GM18873 (cell line): ENCODE data around the gene MMP23B.

Experiments used
- ATAC-seq: cut with Tn5 transposase; IDR thresholded peaks from one replicate; pipeline ENCODE4 v1.9.1; 2021; ENCODE audit warnings: mild to moderate bottlenecking, moderate library complexity, moderate number of reproducible peaks; ENCODE audit not compliant: unreplicated experiment, low FRiP score

The MMP23B gene

GRCh38 chr1:1602304-1602967 lies 29.5 kb upstream of the MMP23B start:
- ATAC-seq: no peak

GRCh38 chr1:1602968-1603506 lies 28.9 kb upstream of the MMP23B start:
- no peak for ATAC-seq

- no peak for ATAC-seq
Observed at GRCh38 chr1:1603671-1604373, 28.2 kb upstream of the MMP23B start.

- no peak for ATAC-seq
Observed at GRCh38 chr1:1604374-1605033, 27.5 kb upstream of the MMP23B start.

- ATAC-seq: no peak
Observed at GRCh38 chr1:1605034-1605591, 26.9 kb upstream of the MMP23B start.

- no peak for ATAC-seq
Observed at GRCh38 chr1:1605724-1606123, 26.2 kb upstream of the MMP23B start.

GRCh38 chr1:1606232-1606631 lies 25.7 kb upstream of the MMP23B start:
- ATAC-seq: no peak

DNA sequence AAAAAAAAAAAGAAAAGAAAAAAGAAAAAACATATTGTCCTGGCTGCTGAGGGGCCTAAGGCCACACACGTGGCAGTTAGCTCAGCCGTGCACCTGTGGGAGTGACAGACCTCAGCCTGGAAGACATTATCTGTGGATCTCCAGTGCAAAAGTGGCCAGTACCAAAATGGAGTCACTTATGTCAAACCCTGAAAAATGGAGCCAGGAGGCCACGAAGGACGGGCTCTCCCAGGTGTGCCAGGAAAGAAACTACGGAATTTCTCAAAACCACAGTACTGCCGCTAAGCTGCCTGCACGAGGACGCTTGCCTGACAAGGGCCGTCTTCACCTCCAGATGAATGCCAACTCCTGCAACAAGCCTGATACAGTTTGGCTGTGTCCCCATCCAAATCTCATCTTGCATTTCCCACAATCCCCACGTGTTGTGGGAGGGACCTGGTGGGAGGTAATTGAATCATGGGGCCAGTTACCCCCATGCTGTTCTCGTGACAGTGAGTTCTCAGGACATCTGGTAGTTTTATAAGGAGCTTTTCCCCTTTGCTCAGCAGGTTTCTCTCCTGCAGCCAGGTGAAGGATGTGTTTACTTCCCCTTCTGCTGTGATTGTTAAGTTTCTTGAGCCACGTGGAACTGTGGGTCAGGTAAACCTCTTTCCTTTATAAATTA lies 22.0 kb upstream of the MMP23B start:
- no peak for ATAC-seq

DNA sequence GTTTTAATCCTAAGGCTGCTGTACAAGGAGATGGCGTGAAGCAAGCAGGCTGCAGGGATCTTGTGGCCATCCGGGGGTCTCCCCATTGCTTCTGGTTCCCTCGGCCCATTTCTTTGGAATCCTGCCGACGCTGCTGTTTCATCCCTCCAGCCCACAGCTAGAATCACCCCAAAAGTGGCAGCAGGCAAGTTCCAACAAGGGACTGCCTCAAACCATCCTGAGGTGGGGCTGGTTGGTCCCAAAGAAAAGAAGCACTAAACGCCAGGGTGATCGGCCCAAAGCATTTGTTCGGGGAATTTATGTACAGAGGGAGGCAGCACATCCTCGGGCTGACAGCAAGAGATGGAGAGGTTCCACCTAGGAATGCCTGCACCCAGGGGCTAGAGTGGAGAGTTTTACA lies 21.2 kb upstream of the MMP23B start:
- no peak for ATAC-seq

- no peak for ATAC-seq
Observed at GRCh38 chr1:1612104-1612400, 19.9 kb upstream of the MMP23B start.

DNA sequence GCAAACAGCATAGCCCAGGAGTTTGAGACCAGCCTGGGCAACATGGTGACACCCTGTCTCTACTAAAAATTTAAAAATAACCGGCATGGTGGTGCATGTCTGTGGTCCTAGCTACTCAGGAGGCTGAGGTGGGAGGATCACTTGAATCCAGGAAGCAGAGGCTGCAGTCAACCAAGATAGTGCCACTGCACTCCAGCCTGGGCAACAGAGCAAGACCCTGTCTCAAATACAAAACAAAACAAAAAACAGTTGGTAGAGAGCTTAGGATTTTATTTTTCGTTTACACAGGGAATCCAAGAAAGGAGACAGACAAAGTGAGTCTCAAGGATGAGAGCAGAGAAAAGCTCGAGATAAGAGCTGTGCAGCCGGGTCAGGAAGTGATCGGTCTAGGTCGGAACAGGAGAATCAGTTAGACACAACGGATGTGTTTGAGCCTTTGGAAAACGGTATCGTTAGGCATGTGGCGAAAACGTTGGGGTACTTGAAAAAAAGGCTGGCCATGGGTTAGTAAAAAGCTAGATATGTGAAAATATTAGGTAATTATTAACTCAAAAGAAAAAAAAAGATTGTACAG lies 18.4 kb upstream of the MMP23B start:
- no peak for ATAC-seq

- no peak for ATAC-seq
Observed at GRCh38 chr1:1614204-1614953, 17.6 kb upstream of the MMP23B start.

DNA sequence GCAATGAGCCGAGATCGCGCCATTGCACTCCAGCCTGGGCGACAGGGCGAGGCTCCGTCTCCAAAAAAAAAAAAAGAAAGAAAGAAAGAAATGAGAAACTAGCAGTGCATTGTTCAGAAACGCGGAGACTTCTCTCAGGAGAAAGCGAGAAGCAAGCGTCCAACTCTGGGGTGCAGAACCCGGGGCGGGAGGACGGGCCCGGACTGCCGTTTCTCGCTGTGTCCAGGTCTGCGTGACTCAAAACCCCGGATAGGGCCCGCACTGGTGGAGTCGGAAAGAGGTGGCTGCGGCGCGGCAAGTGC lies 17.1 kb upstream of the MMP23B start:
- ATAC-seq: no peak

GRCh38 chr1:1615256-1616044 lies 16.5 kb upstream of the MMP23B start, which contains the start of gene MIB2:
MIB2 (plus strand) TSS chr1:1615500; CDS start chr1:1623453, 7,953 bp downstream.
- peak; percentile 78 for ATAC-seq

- ATAC-seq: peak; percentile 7
Observed at GRCh38 chr1:1616045-1616790, 15.8 kb upstream of the MMP23B start.

DNA sequence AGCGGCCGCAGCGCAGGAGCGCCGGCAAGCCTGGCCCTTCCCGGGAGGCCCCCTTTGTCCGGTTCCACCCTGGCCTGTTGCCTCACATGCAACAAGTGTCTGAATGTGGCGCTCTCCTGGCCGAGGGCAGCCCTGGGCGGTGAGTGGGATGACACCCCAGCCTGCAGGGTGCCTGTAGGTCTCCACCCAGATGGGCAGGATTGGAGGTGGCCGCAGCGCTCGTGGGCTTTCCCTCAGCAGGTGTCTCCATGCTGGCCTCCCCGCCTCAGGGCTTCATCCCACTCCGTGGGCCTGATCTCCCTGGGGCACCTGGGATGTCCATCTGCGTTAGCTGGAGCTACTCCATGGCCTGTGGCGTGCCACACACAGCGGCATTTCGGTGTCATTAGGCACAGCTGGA lies 15.1 kb upstream of the MMP23B start:
- ATAC-seq: no peak

GRCh38 chr1:1617516-1617915 lies 14.5 kb upstream of the MMP23B start:
- no peak for ATAC-seq

DNA sequence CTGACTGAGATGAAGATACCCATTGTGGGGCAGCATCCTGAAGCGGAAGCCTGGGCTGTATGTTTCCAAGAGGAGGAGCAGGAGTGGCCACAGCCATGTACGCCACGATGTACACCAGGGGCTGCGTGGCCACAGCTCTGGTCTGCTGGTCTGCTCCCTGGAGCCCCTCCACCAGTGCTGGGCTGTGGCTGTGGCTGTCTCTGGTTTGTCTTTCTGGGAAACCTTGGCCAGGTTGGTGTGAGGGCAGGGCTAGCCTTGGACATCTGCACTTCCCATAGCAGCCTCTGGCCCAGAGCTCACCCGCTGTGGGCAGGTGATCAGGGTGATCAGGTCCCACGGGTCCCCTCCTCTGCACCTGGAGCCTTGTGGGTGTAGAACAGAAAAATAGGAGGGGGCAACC lies 14.0 kb upstream of the MMP23B start:
- ATAC-seq: no peak
